BE2C (cell line): Measurements from ENCODE around the gene MSANTD7.

Experiments
- DNase-seq: peaks from one replicate; pipeline ENCODE4 v3.0.0-alpha.2; 2020
- H3K27me3 ChIP-seq: fragments of 250-450 bp; sonication (Bioruptor Pico); 2 replicates; pipeline ENCODE4 v1.5.1; 2020; ENCODE audit warnings: mild to moderate bottlenecking
- H3K36me3 ChIP-seq: fragments of 250-450 bp; sonication (Bioruptor Pico); 2 replicates; pipeline ENCODE4 v1.5.1; 2020; ENCODE audit warnings: mild to moderate bottlenecking
- H3K4me1 ChIP-seq: fragments of 250-450 bp; sonication (Bioruptor Pico); 2 replicates; pipeline ENCODE4 v1.5.1; 2020
- H3K4me3 ChIP-seq: 2 replicates; pipeline ENCODE4 v1.5.1; 2011; ENCODE audit warnings: low read depth, low read length
- H3K9me3 ChIP-seq: fragments of 250-450 bp; sonication (Bioruptor Pico); 2 replicates; pipeline ENCODE4 v1.5.1; 2020
- TF ChIP-seq, protein P1 (sequence below): IDR thresholded peaks from 2 replicates; pipeline ENCODE4 v1.5.1; 2012; ENCODE audit warnings: mild to moderate bottlenecking, low read depth, low read length

The MSANTD7 gene

GRCh38 chr10:14820775-14821154 lies 17.3 kb upstream of the MSANTD7 start:
- TF ChIP-seq, protein P1, sequence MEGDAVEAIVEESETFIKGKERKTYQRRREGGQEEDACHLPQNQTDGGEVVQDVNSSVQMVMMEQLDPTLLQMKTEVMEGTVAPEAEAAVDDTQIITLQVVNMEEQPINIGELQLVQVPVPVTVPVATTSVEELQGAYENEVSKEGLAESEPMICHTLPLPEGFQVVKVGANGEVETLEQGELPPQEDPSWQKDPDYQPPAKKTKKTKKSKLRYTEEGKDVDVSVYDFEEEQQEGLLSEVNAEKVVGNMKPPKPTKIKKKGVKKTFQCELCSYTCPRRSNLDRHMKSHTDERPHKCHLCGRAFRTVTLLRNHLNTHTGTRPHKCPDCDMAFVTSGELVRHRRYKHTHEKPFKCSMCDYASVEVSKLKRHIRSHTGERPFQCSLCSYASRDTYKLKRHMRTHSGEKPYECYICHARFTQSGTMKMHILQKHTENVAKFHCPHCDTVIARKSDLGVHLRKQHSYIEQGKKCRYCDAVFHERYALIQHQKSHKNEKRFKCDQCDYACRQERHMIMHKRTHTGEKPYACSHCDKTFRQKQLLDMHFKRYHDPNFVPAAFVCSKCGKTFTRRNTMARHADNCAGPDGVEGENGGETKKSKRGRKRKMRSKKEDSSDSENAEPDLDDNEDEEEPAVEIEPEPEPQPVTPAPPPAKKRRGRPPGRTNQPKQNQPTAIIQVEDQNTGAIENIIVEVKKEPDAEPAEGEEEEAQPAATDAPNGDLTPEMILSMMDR = no peak
- H3K27me3 ChIP-seq = no peaks in the 10 kb centered on the region
- DNase-seq = no peak
- no peaks in the 10 kb centered on the region for H3K36me3 ChIP-seq
- H3K4me1 ChIP-seq = no peaks in the 10 kb centered on the region; the same call in 1 of the 2 replicates
- H3K9me3 ChIP-seq = no peaks in the 10 kb centered on the region
- no peak overlapping the region for H3K4me3 ChIP-seq

DNA sequence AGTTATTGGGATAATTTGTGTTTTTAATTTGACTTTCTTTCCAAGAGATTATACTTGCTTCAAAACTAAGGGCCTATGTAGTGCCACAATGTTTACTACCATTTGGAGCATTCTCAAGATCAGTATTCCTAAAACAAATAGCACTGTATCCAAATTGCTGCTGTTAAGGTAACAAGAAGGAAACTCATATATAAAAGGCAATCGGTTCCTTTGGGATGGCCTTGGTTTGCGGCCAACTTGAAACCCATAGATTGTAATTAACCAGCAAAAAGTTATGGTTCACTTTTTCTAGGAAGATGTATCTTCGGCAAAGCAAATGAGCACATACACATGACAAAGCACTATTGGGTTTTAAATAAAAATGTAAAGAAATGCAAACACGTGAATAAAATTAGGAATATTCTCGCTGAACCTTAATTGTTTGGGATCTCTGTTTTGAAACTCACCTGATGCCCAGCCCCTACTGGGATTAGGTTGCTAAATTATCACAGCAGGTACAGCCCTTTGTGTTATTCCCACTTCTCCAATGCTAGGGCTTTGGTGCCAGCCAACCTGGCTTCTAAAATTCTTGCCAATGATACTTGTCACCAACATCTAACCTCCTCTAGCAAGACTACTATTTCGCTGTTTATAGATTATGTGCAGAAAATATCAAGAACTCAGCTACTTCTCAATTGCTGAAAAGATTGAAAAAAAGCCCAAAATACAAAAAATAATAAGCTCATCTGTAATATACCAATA lies 16.3 kb upstream of the MSANTD7 start:
- DNase-seq = no peak
- TF ChIP-seq, protein P1 = no peak
- H3K9me3 ChIP-seq = no peaks in the 10 kb centered on the region
- no peak overlapping the region for H3K4me3 ChIP-seq
- no peaks in the 10 kb centered on the region for H3K27me3 ChIP-seq
- H3K4me1 ChIP-seq = no peaks in the 10 kb centered on the region; the same call in 1 of the 2 replicates
- H3K36me3 ChIP-seq = no peaks in the 10 kb centered on the region

DNA sequence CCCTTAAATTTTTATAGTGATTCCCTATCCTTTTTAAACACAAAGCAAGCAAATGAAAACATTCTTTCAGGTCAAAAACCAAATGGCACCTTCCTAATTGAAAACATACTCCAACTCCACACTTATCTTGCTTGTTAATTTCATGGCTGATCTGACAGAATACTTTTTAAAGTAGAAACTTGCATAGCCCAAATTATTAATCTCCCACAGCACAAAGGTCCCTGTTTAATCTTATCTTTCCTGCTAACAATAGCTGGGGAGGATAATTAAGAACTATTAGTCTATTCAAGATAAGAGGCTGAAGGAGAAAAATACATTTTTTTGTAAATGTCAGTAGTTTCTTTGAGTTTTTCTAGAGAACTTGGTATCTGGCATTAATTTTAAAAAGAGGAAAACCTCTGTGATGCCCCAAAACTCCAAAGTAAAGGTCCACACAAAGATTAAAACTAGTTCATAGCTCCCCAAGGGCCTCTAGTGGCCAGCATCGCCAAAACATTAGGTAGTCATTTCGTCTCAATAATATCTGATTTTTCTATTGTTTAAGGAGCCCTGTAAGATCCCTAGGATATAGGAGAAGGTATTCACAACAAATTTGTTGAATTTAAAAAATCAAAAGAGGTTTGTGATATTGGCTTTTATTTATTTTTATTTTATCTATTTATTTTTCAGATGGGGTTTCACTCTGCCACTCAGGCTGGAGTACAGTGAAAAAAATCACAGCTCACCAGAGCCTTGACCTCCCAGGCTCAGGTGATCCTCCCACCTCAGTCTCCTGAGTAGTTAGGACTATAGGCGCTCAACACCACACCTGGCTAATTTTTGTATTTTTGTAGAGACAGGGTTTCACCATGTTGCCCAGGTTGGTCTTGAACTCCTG lies 15.0 kb upstream of the MSANTD7 start:
- no peak overlapping the region for H3K4me3 ChIP-seq
- H3K9me3 ChIP-seq = no peaks in the 10 kb centered on the region
- H3K36me3 ChIP-seq = no peaks in the 10 kb centered on the region
- TF ChIP-seq, protein P1 = peak; percentile 72
- DNase-seq = peak; percentile 48
- no peaks in the 10 kb centered on the region; the same call in 1 of the 2 replicates for H3K4me1 ChIP-seq
- H3K27me3 ChIP-seq = no peaks in the 10 kb centered on the region

DNA sequence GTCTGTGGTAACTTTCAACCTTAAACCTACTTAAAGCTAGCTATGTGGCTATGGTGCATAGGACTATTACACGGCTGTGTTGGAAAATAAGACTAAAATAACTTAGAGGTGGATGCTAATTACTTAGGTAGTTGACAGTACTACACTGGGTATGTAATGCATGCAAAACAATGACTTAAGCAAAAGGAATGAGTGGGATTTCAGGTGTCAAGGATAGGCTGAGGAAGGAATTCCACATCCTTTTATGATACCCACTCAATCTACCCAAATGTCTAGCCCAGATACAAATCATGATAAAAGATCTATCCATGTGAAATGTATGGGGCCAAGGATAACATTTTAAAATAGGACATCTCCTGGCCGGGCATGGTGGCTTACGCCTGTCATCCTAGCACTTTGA lies 14.1 kb upstream of the MSANTD7 start:
- Histone ChIP-seq H3K4me1 (no peaks in the 10 kb centered on the region; the same call in 1 of the 2 replicates), H3K9me3 (no peaks in the 10 kb centered on the region), H3K4me3 (no peak overlapping the region), H3K36me3 (no peaks in the 10 kb centered on the region), H3K27me3 (no peaks in the 10 kb centered on the region)
- no peak for DNase-seq
- TF ChIP-seq, protein P1 = no peak

GRCh38 chr10:14826076-14826829 lies 11.9 kb upstream of the MSANTD7 start:
- no peaks in the 10 kb centered on the region; the same call in 1 of the 2 replicates for H3K4me1 ChIP-seq
- no peaks in the 10 kb centered on the region for H3K36me3 ChIP-seq
- TF ChIP-seq, protein P1 = no peak
- DNase-seq = no peak
- H3K27me3 ChIP-seq = no peaks in the 10 kb centered on the region
- no peak overlapping the region for H3K4me3 ChIP-seq
- no peaks in the 10 kb centered on the region for H3K9me3 ChIP-seq
